ENCODE measurements around the gene BICD2. TPM values are rescaled to one million over a fixed set of nuclear protein-coding genes. Genes with fewer than 3 reads are reported as not detected.

The BICD2 gene
- total and polyA plus RNA-seq, 2 of the 8 experiments (the other 6 are each of a cell fraction or from before 2014, with no cell fraction given) = 6.6 to 22.8 TPM

DNA sequence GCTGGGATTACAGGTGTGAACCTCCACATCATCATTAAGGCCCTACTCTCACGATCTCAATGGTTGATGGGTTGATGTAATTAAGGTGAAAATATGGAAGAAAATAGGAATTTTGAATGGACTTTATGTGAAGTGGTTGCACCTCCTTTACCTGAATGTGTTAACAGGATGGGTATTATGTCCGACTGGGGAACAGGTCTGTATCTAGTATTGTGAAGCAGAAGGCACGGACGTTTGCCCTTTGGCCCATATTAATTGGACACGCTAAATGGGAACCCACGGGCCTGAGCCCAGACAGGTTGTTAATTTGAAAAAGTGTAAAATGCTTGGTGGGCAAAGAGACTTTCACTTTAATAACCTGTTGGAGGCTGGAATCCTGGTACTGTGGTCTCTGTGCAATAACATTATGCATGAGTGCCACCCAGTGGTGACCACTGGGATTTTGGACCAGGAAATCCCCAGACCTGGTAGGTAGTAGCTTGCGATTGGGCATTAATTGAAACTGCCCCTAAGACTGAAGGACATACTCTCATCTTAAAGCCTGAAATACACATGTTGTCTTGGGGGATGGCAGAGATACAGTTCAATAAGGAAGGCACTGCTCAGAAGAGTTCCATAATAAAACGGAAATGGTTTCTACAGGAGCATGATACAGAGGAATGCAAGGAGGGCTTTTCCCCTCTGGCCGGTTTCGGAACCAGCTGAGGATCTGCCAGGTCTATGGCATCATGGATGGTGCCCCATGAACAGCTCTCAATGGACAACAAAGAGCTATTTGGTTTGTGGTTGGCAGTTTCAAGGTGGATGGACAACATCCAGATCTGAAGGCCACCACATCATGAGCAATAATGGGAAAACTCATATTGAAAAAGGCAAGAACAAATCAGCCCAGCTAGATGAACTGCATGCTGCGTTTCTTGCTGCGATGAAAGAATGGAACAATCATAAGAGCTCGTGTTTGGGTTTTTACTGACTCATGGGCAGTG is 26.2 kb upstream of the BICD2 start:
- Histone ChIP-seq H3K18ac (ENCODE audit: extremely low read depth, low read length) (no peak overlapping the region), H3K56ac (replicated peaks; ENCODE audit: insufficient read length, low read depth, low read length) (no peak overlapping the region), H3K4me2 (ENCODE audit: insufficient read depth in 1 of 2, low read depth in 2 of 2, low read length in 2 of 2) (no peak overlapping the region), H3K79me1 (ENCODE audit: low read depth, low read length) (no peaks in the 10 kb centered on the region), H3K23ac (ENCODE audit: insufficient read length) (no peak overlapping the region), H4K5ac (ENCODE audit: insufficient read length, low read depth, low read length) (no peak overlapping the region), H3K36me3 (ENCODE audit: control insufficient read depth in 2 of 4, insufficient read depth in 4 of 4, low read length in 3 of 4) (no peaks in the 10 kb centered on the region), H2AK5ac (ENCODE audit: low read depth, low read length) (no peak overlapping the region), H3K9ac (replicated peaks in 1 of 4; ENCODE audit: extremely low read depth in 1 of 4, low read depth in 3 of 4, low read length in 3 of 4) (no peak overlapping the region), H4K8ac (ENCODE audit: extremely low read depth, insufficient read depth, low read length) (no peak overlapping the region), H2BK15ac (ENCODE audit: low read length) (no peak overlapping the region), H2BK120ac (replicated peaks; ENCODE audit: low read depth, low read length) (no peak overlapping the region), H3K23me2 (ENCODE audit: low read depth, low read length) (no peaks in the 10 kb centered on the region), H3K14ac (ENCODE audit: insufficient read length) (no peak overlapping the region), H3K27me3 (replicated peaks in 1 of 4; ENCODE audit: control insufficient read depth in 3 of 4, extremely low read depth in 1 of 4, insufficient read depth in 3 of 4, low read length in 3 of 4) (no peaks in the 10 kb centered on the region), H2BK12ac (ENCODE audit: low read depth, low read length) (no peak overlapping the region), H4K20me1 (replicated peaks in 1 of 2; ENCODE audit: control insufficient read depth in 1 of 2, insufficient read depth in 2 of 2, low read length in 2 of 2) (no peaks in the 10 kb centered on the region), H3K4me3 (ENCODE audit: extremely low read depth in 1 of 4, insufficient read depth in 2 of 4, low read depth in 3 of 4, low read length in 4 of 4) (no peak overlapping the region), H3K9me3 (ENCODE audit: insufficient read depth in 2 of 2, low read depth in 1 of 2, low read length in 1 of 2) (no peaks in the 10 kb centered on the region), H2BK20ac (ENCODE audit: low read length) (no peak overlapping the region), H3K4ac (replicated peaks; ENCODE audit: insufficient read length, low read depth, low read length) (no peak overlapping the region), H2AFZ (ENCODE audit: low read length) (no peak overlapping the region), H2BK5ac (ENCODE audit: low read depth, low read length) (no peak overlapping the region), H3K27ac (ENCODE audit: low read depth, low read length) (no peak overlapping the region), H3K79me2 (ENCODE audit: control insufficient read depth in 1 of 2, insufficient read depth in 2 of 2, low read length in 2 of 2) (no peaks in the 10 kb centered on the region), H4K91ac (replicated peaks; ENCODE audit: insufficient read length, low read length) (no peak overlapping the region), H3K4me1 (replicated peaks in 1 of 4; ENCODE audit: control insufficient read depth in 3 of 4, insufficient read depth in 4 of 4, low read length in 3 of 4) (peaks cover 0 to 2% (median 0%) of the 10 kb centered on the region in 4 experiments; a peak in 1 of 7 replicates)
- DNase-seq (ENCODE audit: low read depth in 1 of 2, low spot score in 2 of 2) (peak in 1 of 2 experiments; percentile 87), FAIRE-seq (peak; percentile 75)
- WGBS, 2 experiments (ENCODE audit: extremely low coverage in 1 of 2, insufficient coverage in 1 of 2, insufficient read length in 1 of 2, insufficient replicate concordance in 2 of 2, low coverage in 1 of 2, low lambda C conversion rate in 2 of 2, missing lambda C conversion rate in 1 of 2) = 64% methylated on average over 13 of the region's 13 CpGs; no CpG with 5 or more reads in 1 of the 2 experiments
- CTCF ChIA-PET (ENCODE audit: partially characterized antibody) = interaction anchor here (0.6 to 11.7 kb wide), 38 partner anchors 9 to 650 kb away, joined by 3 to 236 read pairs (median 4); partner anchors contain the start of genes BICD2 and IPPK
- POLR2A ChIA-PET (ENCODE audit: partially characterized antibody) = no interaction called here
- TF ChIP-seq RNF2 (IDR thresholded peaks at IDR 0.05; ENCODE audit: borderline replicate concordance, low read depth, low read length, missing control alignments, poor library complexity, severe bottlenecking) = no peak
- TF ChIP-seq, protein P1, sequence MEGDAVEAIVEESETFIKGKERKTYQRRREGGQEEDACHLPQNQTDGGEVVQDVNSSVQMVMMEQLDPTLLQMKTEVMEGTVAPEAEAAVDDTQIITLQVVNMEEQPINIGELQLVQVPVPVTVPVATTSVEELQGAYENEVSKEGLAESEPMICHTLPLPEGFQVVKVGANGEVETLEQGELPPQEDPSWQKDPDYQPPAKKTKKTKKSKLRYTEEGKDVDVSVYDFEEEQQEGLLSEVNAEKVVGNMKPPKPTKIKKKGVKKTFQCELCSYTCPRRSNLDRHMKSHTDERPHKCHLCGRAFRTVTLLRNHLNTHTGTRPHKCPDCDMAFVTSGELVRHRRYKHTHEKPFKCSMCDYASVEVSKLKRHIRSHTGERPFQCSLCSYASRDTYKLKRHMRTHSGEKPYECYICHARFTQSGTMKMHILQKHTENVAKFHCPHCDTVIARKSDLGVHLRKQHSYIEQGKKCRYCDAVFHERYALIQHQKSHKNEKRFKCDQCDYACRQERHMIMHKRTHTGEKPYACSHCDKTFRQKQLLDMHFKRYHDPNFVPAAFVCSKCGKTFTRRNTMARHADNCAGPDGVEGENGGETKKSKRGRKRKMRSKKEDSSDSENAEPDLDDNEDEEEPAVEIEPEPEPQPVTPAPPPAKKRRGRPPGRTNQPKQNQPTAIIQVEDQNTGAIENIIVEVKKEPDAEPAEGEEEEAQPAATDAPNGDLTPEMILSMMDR (IDR thresholded peaks at IDR 0.05; ENCODE audit: control extremely low read depth in 1 of 3, insufficient read depth in 1 of 3, low read depth in 1 of 3, low read length in 3 of 3) = peak; percentile 65 to 90 (median 86)
- TF ChIP-seq BACH1 (IDR thresholded peaks at IDR 0.05; ENCODE audit: low read length) = no peak
- no peak for TF ChIP-seq TCF12 (IDR thresholded peaks at IDR 0.05; ENCODE audit: low read depth, low read length)
- TF ChIP-seq SUZ12 (IDR thresholded peaks at IDR 0.05; ENCODE audit: low read length) = no peak
- no peak for TF ChIP-seq FOSL1 (IDR thresholded peaks at IDR 0.05; ENCODE audit: insufficient read depth, low read depth, low read length)
- TF ChIP-seq CEBPB (IDR thresholded peaks at IDR 0.05; ENCODE audit: low read depth, low read length) = no peak
- TF ChIP-seq RXRA (IDR thresholded peaks at IDR 0.05; ENCODE audit: insufficient read depth, low read depth, low read length) = no peak
- no peak for TF ChIP-seq MAFK (IDR thresholded peaks at IDR 0.05; ENCODE audit: low read depth, low read length)

Measured in H1 (cell line).